Activated CD4-positive, alpha-beta T cell treated with anti-CD3 and anti-CD28 coated beads for 1 hour (primary cell): ENCODE measurements around the gene ICE2.

Experiments
- DNase-seq: peaks from one replicate; pipeline ENCODE4 v3.0.0-alpha.2; 2020

The ICE2 gene

GRCh38 chr15:60385620-60386552, 93.1 kb downstream of the ICE2 start:
- no peak for DNase-seq

GRCh38 chr15:60384526-60385126, 94.3 kb downstream of the ICE2 start:
- no peak for DNase-seq

GRCh38 chr15:60384053-60384452, 94.9 kb downstream of the ICE2 start:
- DNase-seq: no peak

GRCh38 chr15:60382773-60383674, 95.9 kb downstream of the ICE2 start:
- no peak for DNase-seq

- no peak for DNase-seq
These were observed 97.7 kb downstream of the ICE2 start for GRCh38 chr15:60381148-60381788.

- DNase-seq: no peak
These were observed 99.2 kb downstream of the ICE2 start for GRCh38 chr15:60379525-60380274.

GRCh38 chr15:60379185-60379524, 99.8 kb downstream of the ICE2 start:
- DNase-seq: no peak

- DNase-seq: no peak
These were observed 102.3 kb downstream of the ICE2 start for GRCh38 chr15:60376677-60377095.

GRCh38 chr15:60375306-60375705, 103.6 kb downstream of the ICE2 start:
- DNase-seq: no peak

- no peak for DNase-seq
These were observed 104.3 kb downstream of the ICE2 start for GRCh38 chr15:60374628-60375081.

GRCh38 chr15:60374209-60374608, 104.7 kb downstream of the ICE2 start:
- no peak for DNase-seq

- no peak for DNase-seq
These were observed 105.2 kb downstream of the ICE2 start for GRCh38 chr15:60373745-60374144.

GRCh38 chr15:60373327-60373726, 105.6 kb downstream of the ICE2 start:
- no peak for DNase-seq

GRCh38 chr15:60372756-60373155, 106.2 kb downstream of the ICE2 start:
- no peak for DNase-seq

GRCh38 chr15:60372227-60372626, 106.7 kb downstream of the ICE2 start:
- DNase-seq: no peak

GRCh38 chr15:60371175-60372051, 107.5 kb downstream of the ICE2 start:
- no peak for DNase-seq

- no peak for DNase-seq
These were observed 108.1 kb downstream of the ICE2 start for GRCh38 chr15:60370869-60371136.

- DNase-seq: no peak
These were observed 108.7 kb downstream of the ICE2 start for GRCh38 chr15:60370105-60370868.

GRCh38 chr15:60369696-60370095, 109.2 kb downstream of the ICE2 start:
- DNase-seq: no peak
